ENCODE measurements around the gene TRMT11. TPM values are rescaled to one million over a fixed set of nuclear protein-coding genes. Genes with fewer than 3 reads are reported as not detected.
"Not testable (repeated sequence)": the region's sequence is repeated elsewhere in the genome, so short reads cannot be mapped to it uniquely, and the experiment has no call there.

TRMT11 gene
- total and polyA plus RNA-seq, 2 donors from 2014 or later: 10.6 to 25.1 TPM

DNA sequence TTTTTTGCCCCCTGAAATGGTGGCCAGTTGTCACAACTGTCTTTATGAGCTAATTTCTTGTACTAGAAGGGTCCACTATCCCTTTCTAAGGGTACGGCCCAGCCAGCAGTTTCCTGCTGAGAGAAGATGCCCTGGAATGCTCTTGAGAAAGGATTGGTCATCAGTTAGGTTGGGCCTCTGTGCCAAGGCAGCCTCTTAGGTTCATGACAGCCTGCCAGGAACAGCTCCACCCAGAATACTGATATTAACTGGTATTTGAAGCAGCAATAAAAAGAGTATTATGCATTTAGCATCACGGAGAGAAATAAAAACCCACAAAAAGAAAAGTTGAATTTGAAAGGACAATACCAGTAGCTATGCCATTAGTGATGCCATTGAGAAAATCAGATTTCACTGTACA is 38.7 kb upstream of the TRMT11 start:
- intact Hi-C loops (cut with DNase I): no loop called here
- H3K4me1 ChIP-seq (ENCODE audit: control insufficient read depth in 2 of 3, insufficient read depth in 2 of 3, low read depth in 1 of 3, low read length in 3 of 3): no peaks in the 10 kb centered on the region

GRCh38 chr6:125948455-125948854 is 37.9 kb upstream of the TRMT11 start:
- intact Hi-C loops (cut with DNase I): no loop called here
- Histone ChIP-seq H3K27ac (ENCODE audit: low read depth in 2 of 2, low read length in 2 of 2) (no peak overlapping the region), H3K4me3 (ENCODE audit: low read length in 3 of 3) (no peak overlapping the region), H3K9ac (ENCODE audit: low read length in 3 of 3) (no peak overlapping the region), H3K27me3 (ENCODE audit: control insufficient read depth, insufficient read depth, low read length) (no peaks in the 10 kb centered on the region), H3K4me1 (ENCODE audit: control insufficient read depth in 2 of 3, insufficient read depth in 2 of 3, low read depth in 1 of 3, low read length in 3 of 3) (no peaks in the 10 kb centered on the region), H3K9me3 (ENCODE audit: control insufficient read depth in 2 of 3, insufficient read depth in 1 of 3, low read length in 3 of 3) (no peaks in the 10 kb centered on the region), H3K36me3 (ENCODE audit: control insufficient read depth in 2 of 3, insufficient read depth in 3 of 3, low read length in 3 of 3) (no peaks in the 10 kb centered on the region)
- DNase-seq (no peak), FAIRE-seq (no peak)
- no peak for TF ChIP-seq CTCF (IDR thresholded peaks at IDR 0.05; ENCODE audit: borderline replicate concordance, extremely low read depth, insufficient read depth)

More for the DNA sequence above, 38.7 kb upstream of the TRMT11 start:
- no peaks in the 10 kb centered on the region for H3K27me3 ChIP-seq (ENCODE audit: control insufficient read depth, insufficient read depth, low read length)
- H3K36me3 ChIP-seq (ENCODE audit: control insufficient read depth in 2 of 3, insufficient read depth in 3 of 3, low read length in 3 of 3): no peaks in the 10 kb centered on the region
- DNase-seq: no peak
- FAIRE-seq: no peak
- H3K4me3 ChIP-seq (ENCODE audit: low read length in 3 of 3): no peak overlapping the region
- H3K27ac ChIP-seq (ENCODE audit: low read depth in 2 of 2, low read length in 2 of 2): no peak overlapping the region
- no peak overlapping the region for H3K9ac ChIP-seq (ENCODE audit: low read length in 3 of 3)
- no peak for TF ChIP-seq CTCF (IDR thresholded peaks at IDR 0.05; ENCODE audit: borderline replicate concordance, extremely low read depth, insufficient read depth)
- H3K9me3 ChIP-seq (ENCODE audit: control insufficient read depth in 2 of 3, insufficient read depth in 1 of 3, low read length in 3 of 3): no peaks in the 10 kb centered on the region

DNA sequence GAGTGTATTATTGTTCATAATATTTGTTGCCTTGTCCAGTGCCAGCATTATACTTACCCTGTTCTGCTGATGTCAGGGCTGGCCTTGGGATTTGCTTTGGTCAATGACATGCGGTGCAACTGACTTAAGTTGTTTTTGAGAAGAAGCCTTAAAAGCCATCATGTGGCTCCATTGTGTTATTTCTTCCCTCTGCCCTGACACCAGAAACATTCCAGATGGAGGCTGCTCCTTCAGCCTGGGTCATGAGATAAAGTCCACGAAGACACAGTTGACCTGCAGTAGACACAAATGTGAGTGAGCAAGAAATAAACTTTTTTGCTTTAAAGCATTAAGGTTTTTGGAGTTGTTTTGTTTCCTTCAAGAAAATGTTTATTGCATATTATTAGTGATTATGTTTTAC is 37.3 kb upstream of the TRMT11 start:
- H3K4me3 ChIP-seq (ENCODE audit: low read length in 3 of 3): no peak overlapping the region
- FAIRE-seq: no peak
- no peaks in the 10 kb centered on the region for H3K4me1 ChIP-seq (ENCODE audit: control insufficient read depth in 2 of 3, insufficient read depth in 2 of 3, low read depth in 1 of 3, low read length in 3 of 3)
- H3K9ac ChIP-seq (ENCODE audit: low read length in 3 of 3): no peak overlapping the region
- H3K36me3 ChIP-seq (ENCODE audit: control insufficient read depth in 2 of 3, insufficient read depth in 3 of 3, low read length in 3 of 3): no peaks in the 10 kb centered on the region
- H3K27ac ChIP-seq (ENCODE audit: low read depth in 2 of 2, low read length in 2 of 2): no peak overlapping the region
- H3K9me3 ChIP-seq (ENCODE audit: control insufficient read depth in 2 of 3, insufficient read depth in 1 of 3, low read length in 3 of 3): no peaks in the 10 kb centered on the region
- H3K27me3 ChIP-seq (ENCODE audit: control insufficient read depth, insufficient read depth, low read length): no peaks in the 10 kb centered on the region
- no peak for TF ChIP-seq CTCF (IDR thresholded peaks at IDR 0.05; ENCODE audit: borderline replicate concordance, extremely low read depth, insufficient read depth)
- intact Hi-C loops (cut with DNase I): no loop called here
- no peak for DNase-seq

- no peak for TF ChIP-seq CTCF (IDR thresholded peaks at IDR 0.05; ENCODE audit: borderline replicate concordance, extremely low read depth, insufficient read depth)
- no peak overlapping the region for H3K4me3 ChIP-seq (ENCODE audit: low read length in 3 of 3)
- no peaks in the 10 kb centered on the region for H3K4me1 ChIP-seq (ENCODE audit: control insufficient read depth in 2 of 3, insufficient read depth in 2 of 3, low read depth in 1 of 3, low read length in 3 of 3)
- H3K9ac ChIP-seq (ENCODE audit: low read length in 3 of 3): no peak overlapping the region
- intact Hi-C loops (cut with DNase I): no loop called here
- no peak overlapping the region for H3K27ac ChIP-seq (ENCODE audit: low read depth in 2 of 2, low read length in 2 of 2)
- H3K36me3 ChIP-seq (ENCODE audit: control insufficient read depth in 2 of 3, insufficient read depth in 3 of 3, low read length in 3 of 3): no peaks in the 10 kb centered on the region
- FAIRE-seq: no peak
- H3K9me3 ChIP-seq (ENCODE audit: control insufficient read depth in 2 of 3, insufficient read depth in 1 of 3, low read length in 3 of 3): no peaks in the 10 kb centered on the region
- DNase-seq: no peak
- no peaks in the 10 kb centered on the region for H3K27me3 ChIP-seq (ENCODE audit: control insufficient read depth, insufficient read depth, low read length)
Observed at GRCh38 chr6:125950293-125950692, 36.0 kb upstream of the TRMT11 start.

DNA sequence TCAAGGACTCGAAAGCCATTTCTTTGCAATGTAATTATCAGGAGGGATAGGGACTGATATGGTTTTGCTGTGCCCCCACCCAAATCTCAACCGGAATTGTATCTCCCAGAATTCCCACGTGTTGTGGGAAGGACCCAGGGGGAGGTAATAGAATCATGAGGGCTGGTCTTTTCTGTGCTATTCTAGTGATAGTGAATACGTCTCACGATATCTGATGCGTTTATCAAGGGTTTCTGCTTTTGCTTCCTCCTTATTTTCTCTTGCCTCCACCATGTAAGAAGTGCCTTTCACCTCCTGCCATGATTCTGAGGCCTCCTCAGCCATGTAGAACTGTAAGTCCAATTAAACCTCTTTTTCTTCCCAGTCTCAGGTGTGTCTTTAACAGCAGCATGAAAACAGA is 35.6 kb upstream of the TRMT11 start:
- H3K9ac ChIP-seq (ENCODE audit: low read length in 3 of 3); H3K4me3 ChIP-seq (ENCODE audit: low read length in 3 of 3); H3K4me1 ChIP-seq (ENCODE audit: control insufficient read depth in 2 of 3, insufficient read depth in 2 of 3, low read depth in 1 of 3, low read length in 3 of 3); DNase-seq; H3K36me3 ChIP-seq (ENCODE audit: control insufficient read depth in 2 of 3, insufficient read depth in 3 of 3, low read length in 3 of 3); FAIRE-seq; H3K27ac ChIP-seq (ENCODE audit: low read depth in 2 of 2, low read length in 2 of 2); intact Hi-C loops (cut with DNase I); H3K27me3 ChIP-seq (ENCODE audit: control insufficient read depth, insufficient read depth, low read length); H3K9me3 ChIP-seq (ENCODE audit: control insufficient read depth in 2 of 3, insufficient read depth in 1 of 3, low read length in 3 of 3): not testable (repeated sequence)
